H54 (cell line): ENCODE data around the gene KCNT2.
"Not testable (repeated sequence)": the region's sequence is repeated elsewhere in the genome, so short reads cannot be mapped to it uniquely, and the experiment has no call there.

ENCODE experiments used
- DNase-seq: peaks from one replicate; pipeline ENCODE4 v3.0.0; 2011; ENCODE audit warnings: low spot score, mixed read lengths; ENCODE audit not compliant: insufficient read length
- FAIRE-seq: peaks from 3 replicates; lab custom pipeline; 2011; peaks lifted over from hg19 to GRCh38; lab: Jason Lieb, UNC
- POLR2A ChIP-seq: IDR thresholded peaks from 2 replicates; pipeline ENCODE4 v1.6.1; 2011; ENCODE audit warnings: low read depth, mild to moderate bottlenecking, low read length

Gene KCNT2

DNA sequence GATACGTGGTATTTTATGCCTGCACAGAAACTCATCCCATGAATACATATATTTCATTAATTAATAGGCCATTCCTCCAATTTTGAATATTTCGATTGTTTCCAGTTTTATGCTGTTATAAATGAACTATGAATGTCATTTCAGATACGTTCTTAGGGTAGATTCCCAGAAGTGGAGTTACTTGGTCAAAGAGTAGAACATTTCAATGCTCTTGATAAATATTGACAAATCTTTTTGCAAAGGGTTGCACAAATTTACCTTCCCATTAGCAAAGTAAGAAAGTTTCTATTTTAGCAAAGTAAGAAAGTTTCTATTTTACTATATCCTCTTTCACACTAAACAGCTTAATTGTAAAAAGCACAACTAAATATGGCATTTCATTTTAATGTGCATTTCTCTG, 48.9 kb downstream of the KCNT2 start:
- no peak for TF ChIP-seq POLR2A
- FAIRE-seq (no peak), DNase-seq (no peak)

DNA sequence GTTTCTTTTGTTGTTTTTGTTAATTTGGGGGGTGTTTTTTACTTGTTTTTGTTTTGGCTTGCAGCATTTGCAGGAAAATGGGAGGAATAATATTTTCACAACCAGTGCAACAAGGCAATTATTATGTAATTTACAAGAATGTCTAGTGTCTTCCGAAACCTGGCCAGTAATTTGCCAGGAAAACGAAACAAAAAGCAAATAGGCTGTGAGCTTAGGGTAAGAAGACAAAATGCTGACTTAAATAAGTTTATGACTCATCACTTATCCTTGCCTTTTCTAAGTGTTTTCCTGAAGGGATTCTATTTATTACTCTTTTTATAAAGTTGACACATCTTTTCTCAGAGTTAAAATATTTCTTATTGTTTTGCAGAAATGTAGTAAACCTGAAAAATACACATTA, 49.8 kb downstream of the KCNT2 start:
- no peak for TF ChIP-seq POLR2A
- DNase-seq (no peak), FAIRE-seq (peak; percentile 91)

GRCh38 chr1:196557797-196558196, 50.4 kb downstream of the KCNT2 start:
- FAIRE-seq (peak; percentile 33), DNase-seq (no peak)
- no peak for TF ChIP-seq POLR2A

DNA sequence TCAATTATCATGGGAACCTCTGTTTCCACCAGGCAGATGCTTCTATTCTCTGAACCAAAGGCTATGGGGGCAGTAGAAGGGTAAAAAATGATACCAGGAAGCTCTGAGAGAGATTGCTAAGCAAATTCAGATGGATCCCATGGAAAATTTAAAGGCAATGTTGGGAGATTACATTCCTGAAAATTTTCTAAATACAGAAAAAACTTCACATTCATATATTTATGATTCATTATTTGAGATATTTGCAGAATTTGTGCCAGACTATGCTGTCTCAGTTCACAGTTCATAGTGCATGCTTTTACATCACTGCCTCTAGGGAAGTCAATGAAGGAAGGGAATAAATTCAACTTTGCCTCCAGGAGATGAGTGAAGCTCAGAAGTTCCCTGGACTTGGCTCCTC, 57.5 kb downstream of the KCNT2 start:
- no peak for DNase-seq
- FAIRE-seq, result no peak
- no peak for TF ChIP-seq POLR2A

DNA sequence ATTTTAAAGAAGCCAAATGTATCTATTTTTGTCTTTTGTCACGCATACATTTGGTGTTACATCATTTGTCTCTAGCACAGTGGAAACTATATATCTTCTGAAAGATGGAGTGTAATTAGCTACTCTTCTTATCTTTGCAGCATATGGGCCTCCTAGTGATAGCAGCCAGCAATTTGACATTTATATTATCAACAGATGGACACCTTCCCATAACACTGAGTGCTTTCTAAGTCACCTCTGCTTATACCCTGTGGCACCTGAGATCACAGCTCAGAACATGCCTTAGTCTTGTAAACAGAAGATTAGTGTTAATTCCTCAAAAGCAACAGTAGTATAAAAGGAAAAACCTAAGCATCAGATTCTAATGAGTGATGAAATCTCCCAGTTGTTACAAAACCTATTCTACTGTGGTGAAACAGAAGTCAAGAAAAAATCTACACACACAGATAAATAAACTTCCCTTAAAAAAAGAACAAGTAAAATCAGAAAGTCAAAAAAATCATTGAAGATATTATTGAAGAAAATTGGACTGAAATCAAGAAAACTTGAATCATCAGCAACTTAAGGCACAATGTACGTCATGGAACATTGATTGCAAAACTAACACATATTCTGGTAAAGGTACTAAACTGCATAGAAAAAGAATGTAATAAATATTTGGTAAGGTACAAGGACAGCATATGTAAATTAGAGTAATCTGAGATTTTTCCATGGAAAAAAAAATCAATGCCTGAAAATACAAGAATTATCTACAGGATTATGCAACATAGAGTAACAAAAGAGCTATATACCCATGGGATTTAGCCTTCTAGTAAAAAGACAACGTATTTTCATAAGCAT, 61.7 kb downstream of the KCNT2 start:
- DNase-seq (no peak), FAIRE-seq (no peak)
- no peak for TF ChIP-seq POLR2A

DNA sequence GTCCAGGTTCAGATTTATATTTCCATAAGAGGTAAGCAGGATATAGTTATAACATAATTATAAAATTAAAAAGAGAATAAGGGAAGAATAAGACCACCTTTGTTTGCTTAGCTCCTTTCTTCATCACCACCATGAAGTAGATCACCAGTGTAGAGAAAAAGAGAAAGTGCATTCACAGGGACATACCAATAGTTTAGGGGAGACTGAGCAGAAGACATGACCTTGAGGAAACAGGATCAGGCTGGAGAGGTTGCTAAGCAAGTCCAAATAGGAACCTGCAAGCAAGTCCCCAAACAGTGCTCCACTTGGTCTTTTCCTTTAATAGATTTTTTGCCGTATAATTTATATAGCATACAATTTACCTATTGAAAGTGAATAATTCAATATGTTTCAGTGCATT, 63.0 kb downstream of the KCNT2 start:
- no peak for FAIRE-seq
- TF ChIP-seq POLR2A, result no peak
- DNase-seq, result no peak

- FAIRE-seq, result no peak
- no peak for TF ChIP-seq POLR2A
- no peak for DNase-seq
These were observed 63.6 kb downstream of the KCNT2 start for GRCh38 chr1:196544617-196545016.

DNA sequence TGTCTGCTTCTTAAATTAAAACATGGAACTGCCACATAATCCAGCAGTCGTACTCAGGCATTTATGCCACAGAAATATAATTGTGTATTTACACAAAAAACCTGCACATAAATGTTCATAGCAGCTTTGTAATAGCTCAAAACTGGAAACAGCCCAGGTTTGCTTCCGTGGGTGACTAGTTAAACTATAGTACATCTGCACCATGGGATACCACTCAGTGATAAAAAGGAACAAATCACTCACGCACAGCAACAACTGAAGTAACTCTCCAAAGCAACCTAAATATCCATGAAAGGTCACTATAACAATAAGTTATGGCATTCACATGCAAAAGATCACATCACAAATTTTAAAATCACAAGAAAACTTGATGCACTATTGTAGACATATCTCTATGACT, 64.4 kb downstream of the KCNT2 start:
- no peak for FAIRE-seq
- no peak for DNase-seq
- no peak for TF ChIP-seq POLR2A

DNA sequence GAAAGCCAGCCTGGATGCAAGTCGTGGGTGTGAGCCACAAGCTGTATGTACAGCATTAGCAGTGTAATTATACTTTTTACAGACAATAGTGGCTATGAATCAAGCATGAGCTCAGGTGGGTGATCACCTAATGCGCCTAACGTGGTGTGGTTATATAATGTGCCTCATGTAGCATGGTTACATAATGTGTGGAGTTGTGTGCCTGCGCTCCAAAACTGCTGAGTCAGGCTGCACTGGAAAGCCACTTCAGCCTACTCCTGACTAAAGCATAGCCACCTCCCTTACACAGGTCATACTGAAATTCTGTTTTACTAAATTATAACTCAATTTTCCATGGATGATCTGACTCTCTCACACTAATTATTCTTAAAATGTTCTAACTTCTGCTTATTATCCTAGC, 69.8 kb downstream of the KCNT2 start:
- DNase-seq (no peak), FAIRE-seq (no peak)
- no peak for TF ChIP-seq POLR2A

DNA sequence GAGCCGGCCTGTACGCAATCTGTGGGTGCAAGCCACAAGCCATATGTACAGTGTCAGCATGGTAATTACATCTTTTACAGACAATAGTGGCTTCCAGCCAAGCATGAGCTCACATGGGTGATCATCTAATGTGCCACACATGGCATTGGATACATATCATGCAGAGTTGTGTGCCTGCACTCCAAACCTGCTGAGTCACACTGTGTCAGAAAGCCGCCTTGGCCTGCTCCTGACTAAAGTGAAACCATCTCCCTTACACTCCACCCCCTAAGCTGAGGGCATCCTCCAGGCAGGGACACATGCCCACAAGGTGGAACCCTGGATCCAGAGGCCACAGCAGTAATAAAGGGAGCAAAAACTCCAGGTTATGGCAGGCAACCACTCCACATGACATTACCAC, 72.5 kb downstream of the KCNT2 start:
- no peak for TF ChIP-seq POLR2A
- DNase-seq (no peak), FAIRE-seq (no peak)

- DNase-seq (no peak), FAIRE-seq (no peak)
- no peak for TF ChIP-seq POLR2A
These were observed 76.3 kb downstream of the KCNT2 start for GRCh38 chr1:196531737-196532524.

GRCh38 chr1:196527919-196528318, 80.3 kb downstream of the KCNT2 start:
- no peak for DNase-seq
- FAIRE-seq, result no peak
- TF ChIP-seq POLR2A, result no peak

DNA sequence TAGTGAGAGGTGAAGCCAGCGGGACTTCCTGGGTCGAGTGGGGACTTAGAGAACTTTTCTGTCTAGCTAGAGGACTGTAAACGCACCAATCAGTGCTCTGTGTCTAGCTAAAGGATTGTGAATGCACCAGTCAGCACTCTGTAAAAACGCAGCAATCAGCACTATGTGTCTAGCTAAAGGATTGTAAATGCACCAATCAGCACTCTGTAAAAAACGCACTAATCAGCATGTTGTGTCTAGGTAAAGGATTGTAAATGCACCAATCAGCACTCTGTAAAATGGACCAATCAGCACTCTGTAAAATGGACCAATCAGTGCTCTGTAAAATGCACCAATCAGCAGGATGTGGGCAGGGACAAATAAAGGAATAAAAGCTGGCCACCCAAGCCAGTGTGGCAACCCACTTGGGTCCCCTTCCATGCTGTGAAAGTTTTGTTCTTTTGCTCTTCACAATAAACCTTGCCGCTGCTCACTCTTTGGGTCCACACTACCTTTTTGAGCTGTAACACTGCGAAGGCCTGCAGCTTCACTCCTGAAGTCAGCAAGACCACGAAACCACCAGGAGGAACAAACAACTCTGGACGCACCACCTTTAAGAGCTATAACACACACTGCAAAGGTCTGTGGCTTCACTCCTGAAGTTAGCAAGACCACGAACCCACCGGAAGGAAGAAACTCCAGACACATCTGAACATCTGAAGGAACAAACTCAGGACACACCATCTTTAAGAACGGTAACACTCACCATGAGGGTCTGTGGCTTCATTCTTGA, 85.5 kb downstream of the KCNT2 start:
- not testable (repeated sequence) for DNase-seq

GRCh38 chr1:196517193-196517592, 91.0 kb downstream of the KCNT2 start:
- FAIRE-seq (no peak), DNase-seq (no peak)
- TF ChIP-seq POLR2A, result no peak

More for the DNA sequence above, 85.5 kb downstream of the KCNT2 start:
- not testable (repeated sequence) for FAIRE-seq

DNA sequence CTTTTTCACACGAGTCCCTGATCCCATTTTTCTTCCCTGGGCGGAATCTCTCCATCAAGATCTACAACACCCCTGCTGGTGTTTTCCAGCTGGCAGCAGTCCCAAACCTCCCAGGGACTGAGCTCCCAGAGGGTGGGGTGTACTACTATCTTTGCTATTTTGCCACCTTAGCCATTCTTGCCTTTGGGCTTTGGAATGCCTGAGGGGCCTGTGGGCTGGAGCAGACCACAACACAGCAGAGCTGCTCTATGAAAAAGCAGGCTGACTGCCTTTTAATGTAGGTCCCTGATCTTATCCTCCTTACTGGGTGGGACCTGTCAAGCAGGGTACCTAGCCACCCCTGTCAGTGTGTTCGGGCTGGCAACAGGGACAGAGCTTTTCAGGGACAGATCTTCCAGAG, 91.9 kb downstream of the KCNT2 start:
- no peak for DNase-seq
- no peak for TF ChIP-seq POLR2A
- no peak for FAIRE-seq
